ENCODE measurements around the gene SHISA8.

Gene SHISA8

GRCh38 chr22:41934284-41935014 lies 19.6 kb upstream of the SHISA8 start:
- DNase-seq (ENCODE audit: low read depth in 2 of 2, low spot score in 1 of 2) = no peak

- DNase-seq (ENCODE audit: low read depth in 2 of 2, low spot score in 1 of 2) = no peak
Observed at GRCh38 chr22:41933411-41934177, 18.7 kb upstream of the SHISA8 start.

- DNase-seq (ENCODE audit: low read depth in 2 of 2, low spot score in 1 of 2) = no peak
Observed at GRCh38 chr22:41932353-41932752, 17.5 kb upstream of the SHISA8 start.

- DNase-seq (ENCODE audit: low read depth in 2 of 2, low spot score in 1 of 2) = no peak
Observed at GRCh38 chr22:41931701-41932269, 16.9 kb upstream of the SHISA8 start.

GRCh38 chr22:41929418-41929810 lies 14.5 kb upstream of the SHISA8 start:
- no peak for DNase-seq (ENCODE audit: low read depth in 2 of 2, low spot score in 1 of 2)

- DNase-seq (ENCODE audit: low read depth in 2 of 2, low spot score in 1 of 2) = no peak
Observed at GRCh38 chr22:41928593-41929417, 13.9 kb upstream of the SHISA8 start.

GRCh38 chr22:41927813-41928212 lies 12.9 kb upstream of the SHISA8 start:
- no peak for DNase-seq (ENCODE audit: low read depth in 2 of 2, low spot score in 1 of 2)

- peak; percentile 33 to 50 for DNase-seq (ENCODE audit: low read depth in 2 of 2, low spot score in 1 of 2)
Observed at GRCh38 chr22:41925783-41926460, 11.0 kb upstream of the SHISA8 start.

GRCh38 chr22:41923595-41924276 lies 8.9 kb upstream of the SHISA8 start:
- no peak for DNase-seq (ENCODE audit: low read depth in 2 of 2, low spot score in 1 of 2)

GRCh38 chr22:41922940-41923594 lies 8.2 kb upstream of the SHISA8 start:
- DNase-seq (ENCODE audit: low read depth in 2 of 2, low spot score in 1 of 2) = no peak

- no peak for DNase-seq (ENCODE audit: low read depth in 2 of 2, low spot score in 1 of 2)
Observed at GRCh38 chr22:41922328-41922727, 7.5 kb upstream of the SHISA8 start.

GRCh38 chr22:41920271-41920976 lies 5.5 kb upstream of the SHISA8 start:
- no peak for DNase-seq (ENCODE audit: low read depth in 2 of 2, low spot score in 1 of 2)

- peak in 1 of 2 donors; percentile 31 for DNase-seq (ENCODE audit: low read depth in 2 of 2, low spot score in 1 of 2)
Observed at GRCh38 chr22:41919357-41920224, 4.7 kb upstream of the SHISA8 start.

- no peak for DNase-seq (ENCODE audit: low read depth in 2 of 2, low spot score in 1 of 2)
Observed at GRCh38 chr22:41917903-41918791, 3.3 kb upstream of the SHISA8 start.

GRCh38 chr22:41917375-41917902 lies 2.6 kb upstream of the SHISA8 start:
- DNase-seq (ENCODE audit: low read depth in 2 of 2, low spot score in 1 of 2) = no peak

GRCh38 chr22:41916745-41917358 lies 2.0 kb upstream of the SHISA8 start:
- DNase-seq (ENCODE audit: low read depth in 2 of 2, low spot score in 1 of 2) = no peak
